Stimulated activated CD8-positive, alpha-beta memory T cell treated with anti-CD3 and anti-CD28 coated beads, Interleukin-15, amount 100 ng/mL, for 1 hour (primary cell): ENCODE data around the gene GSTA4.

Experiments used
- DNase-seq: peaks from one replicate; pipeline ENCODE4 v3.0.0-alpha.2; 2020; ENCODE audit warnings: low read depth

GSTA4 gene, protein sequence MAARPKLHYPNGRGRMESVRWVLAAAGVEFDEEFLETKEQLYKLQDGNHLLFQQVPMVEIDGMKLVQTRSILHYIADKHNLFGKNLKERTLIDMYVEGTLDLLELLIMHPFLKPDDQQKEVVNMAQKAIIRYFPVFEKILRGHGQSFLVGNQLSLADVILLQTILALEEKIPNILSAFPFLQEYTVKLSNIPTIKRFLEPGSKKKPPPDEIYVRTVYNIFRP

DNA sequence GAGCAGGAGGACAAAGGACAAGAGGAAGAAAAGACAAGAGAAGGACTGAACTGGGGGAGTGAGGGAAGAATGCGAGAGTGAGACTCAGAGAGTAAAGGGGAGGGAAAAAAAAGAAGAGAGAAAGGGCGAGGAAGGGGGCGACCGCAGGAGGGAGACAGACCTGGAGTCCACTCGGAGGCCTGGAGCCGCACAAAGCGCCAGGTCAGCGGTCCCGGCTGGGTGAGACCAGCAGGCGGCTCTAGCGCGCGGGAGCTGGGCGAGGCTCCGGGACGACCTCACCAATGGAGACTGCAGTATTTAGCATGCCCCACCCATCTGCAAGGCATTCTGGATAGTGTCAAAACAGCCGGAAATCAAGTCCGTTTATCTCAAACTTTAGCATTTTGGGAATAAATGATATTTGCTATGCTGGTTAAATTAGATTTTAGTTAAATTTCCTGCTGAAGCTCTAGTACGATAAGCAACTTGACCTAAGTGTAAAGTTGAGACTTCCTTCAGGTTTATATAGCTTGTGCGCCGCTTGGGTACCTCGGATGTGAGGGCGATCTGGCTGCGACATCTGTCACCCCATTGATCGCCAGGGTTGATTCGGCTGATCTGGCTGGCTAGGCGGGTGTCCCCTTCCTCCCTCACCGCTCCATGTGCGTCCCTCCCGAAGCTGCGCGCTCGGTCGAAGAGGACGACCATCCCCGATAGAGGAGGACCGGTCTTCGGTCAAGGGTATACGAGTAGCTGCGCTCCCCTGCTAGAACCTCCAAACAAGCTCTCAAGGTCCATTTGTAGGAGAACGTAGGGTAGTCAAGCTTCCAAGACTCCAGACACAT is at the start of gene GSTA4:
TSS of gene GSTA4 (minus strand) at position 196 of the 824 bp plus-strand sequence. CDS start 1,041 bp downstream, outside the sequence.
- DNase-seq, result peak; percentile 74

DNA sequence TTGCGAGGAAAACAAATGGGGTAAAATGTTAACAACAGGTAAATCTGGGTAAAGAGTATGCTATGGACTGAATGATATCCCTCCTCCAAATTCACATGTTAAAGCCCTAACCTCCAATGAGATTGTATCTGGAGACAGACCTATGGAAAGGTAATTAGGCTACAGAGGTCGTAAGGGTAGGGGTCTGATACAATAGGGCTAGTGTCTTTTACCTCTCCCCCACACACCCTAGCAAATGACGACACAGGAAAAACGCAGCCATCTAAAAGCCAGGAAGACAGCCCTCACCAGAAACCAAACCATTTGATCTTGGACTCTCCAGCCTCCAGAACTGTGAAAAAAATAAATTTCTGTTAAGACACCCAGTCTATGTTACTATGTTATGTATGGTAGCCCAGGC is 49.5 kb upstream of the GSTA4 start:
- DNase-seq, result no peak

DNA sequence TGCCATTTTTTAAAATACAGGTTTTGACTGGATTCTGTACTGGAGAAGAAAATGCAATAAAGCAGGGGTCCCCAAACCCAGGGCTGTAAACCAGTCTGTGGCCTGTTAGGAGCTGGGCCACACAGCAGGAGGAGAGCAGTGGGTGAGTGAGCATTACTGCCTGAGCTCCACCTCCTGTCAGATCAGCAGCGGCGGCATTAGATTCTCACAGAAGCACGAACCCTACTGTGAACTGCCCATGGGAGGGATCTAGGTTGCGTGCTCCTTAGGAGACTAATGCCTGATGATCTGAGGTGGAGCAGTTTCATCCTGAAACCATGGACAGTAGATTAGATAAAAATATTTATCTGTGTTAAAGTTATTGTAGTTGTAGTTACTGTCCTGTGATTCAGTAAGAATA is 49.0 kb upstream of the GSTA4 start:
- DNase-seq, result no peak

DNA sequence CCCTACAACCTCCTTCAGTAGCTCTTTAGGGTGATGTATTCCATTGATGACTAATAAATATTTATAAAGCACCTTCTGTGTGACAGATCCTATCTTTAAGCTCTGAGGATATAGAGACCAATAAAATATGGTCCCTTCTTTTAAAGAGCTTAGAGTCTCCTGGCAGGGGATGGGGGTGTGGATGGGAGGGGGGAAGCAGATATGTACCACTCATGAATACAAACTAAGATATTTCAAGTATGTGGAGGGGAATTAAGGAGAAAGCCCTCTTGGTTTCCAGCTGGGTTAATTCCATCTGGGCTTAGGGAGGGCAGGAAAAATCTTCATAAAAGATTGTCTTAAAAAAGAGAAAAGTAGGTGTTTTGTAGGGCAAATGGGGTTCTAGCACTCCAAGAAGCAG is 48.5 kb upstream of the GSTA4 start:
- no peak for DNase-seq

DNA sequence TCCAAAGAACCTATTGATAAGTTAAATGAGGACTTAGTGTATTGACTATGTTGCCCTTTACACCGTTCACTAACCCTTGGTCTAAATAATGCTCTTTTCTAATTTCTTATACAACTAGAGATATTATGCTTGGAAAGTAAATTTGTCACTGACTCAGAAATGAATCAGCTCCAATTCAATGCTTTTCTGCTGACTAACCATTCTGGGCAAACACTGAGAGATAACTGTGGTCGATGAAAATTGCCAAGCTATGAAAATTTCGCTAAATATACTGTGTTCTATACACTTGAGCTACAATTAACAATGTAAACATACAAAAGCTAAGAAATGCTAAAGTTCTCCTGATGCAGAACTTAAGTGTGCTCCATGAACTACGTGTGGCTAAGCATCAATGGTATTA is 47.0 kb upstream of the GSTA4 start:
- DNase-seq, result no peak

DNA sequence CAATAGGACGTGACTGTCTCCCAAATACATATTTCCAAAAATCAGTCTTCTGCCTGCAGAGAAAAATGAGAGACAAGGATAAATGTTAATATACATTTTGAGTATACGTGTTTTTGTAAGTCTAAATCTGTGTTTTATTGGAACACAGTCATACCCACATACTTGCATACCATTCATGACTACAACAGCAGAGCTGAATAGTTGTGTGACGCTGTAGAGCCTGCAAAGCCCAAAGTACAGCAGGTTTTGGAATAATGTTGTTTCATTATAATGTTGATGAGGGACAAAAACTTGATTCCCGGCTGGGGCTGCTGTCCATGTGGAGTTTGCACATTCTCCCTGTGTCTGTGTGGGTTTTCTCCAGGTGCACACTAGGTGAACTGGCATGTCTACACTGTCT is 46.3 kb upstream of the GSTA4 start:
- no peak for DNase-seq

DNA sequence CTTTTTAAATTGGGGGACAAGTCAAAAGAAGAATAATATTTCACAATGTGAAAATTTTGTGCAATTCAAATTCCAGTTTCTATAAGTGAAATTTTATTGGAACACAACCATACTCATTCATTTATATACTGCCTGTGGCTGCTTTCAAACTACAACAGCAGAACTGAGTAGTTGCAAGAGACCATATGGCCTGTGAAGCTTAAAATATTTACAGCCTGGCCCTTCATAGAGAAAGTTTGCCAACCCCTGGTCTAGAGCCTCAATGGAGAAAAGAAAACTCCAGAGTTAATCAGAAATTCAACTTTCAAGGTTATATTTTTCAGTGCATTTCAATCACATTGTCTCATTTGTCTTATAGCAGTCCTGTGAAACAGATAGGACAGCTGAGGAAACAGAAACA is 43.5 kb upstream of the GSTA4 start:
- no peak for DNase-seq

DNA sequence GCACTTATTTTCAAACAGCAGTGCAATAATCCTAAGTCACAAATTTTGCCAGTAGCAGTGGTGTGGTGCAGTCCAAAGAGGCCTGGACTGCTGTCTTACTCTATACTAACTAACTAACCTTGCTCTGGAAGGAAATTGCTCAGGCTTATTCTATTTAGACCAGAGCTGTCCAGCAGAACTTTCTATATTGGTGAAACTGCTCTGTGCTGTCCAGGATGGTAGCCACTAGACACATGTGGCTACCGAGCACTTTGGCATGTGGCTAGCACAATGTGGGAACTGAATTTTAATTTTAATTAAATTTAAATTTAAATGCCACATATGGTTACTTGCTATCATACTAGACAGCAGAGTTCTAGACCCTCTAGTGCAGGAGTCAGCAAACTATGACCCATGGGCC is 43.1 kb upstream of the GSTA4 start:
- DNase-seq, result no peak

DNA sequence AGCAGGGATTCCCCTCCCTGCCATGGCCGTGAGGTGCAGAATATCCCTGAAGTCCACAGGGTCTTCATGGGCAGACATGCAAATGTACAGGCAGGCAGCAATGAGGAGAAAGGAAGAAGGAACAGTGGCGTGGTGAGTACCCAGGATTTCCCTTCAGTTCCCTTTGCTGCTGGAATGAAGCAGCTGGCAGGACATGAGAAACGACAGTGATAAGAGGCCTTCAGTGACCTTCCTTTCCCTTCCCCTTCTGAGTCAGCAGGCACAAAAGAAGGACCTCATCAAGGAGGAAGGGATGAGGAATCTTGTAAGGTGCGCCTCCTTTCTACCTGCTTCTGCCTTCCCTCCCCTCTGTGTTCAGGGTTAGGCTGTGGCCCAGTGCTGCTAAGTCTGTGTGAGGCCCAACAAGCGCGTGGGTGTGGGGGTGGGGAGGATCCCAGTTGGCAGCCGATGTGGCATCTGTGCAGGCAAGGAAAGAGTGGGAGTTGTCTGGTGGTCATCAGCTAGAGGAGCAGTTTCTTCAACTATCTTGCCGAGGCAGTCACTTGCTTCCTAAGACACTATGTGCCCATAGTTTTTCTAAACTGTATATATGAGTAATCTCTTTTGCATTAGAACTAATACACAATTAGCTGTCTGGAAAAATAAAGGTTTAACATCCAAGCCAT is 40.6 kb upstream of the GSTA4 start:
- DNase-seq, result no peak

DNA sequence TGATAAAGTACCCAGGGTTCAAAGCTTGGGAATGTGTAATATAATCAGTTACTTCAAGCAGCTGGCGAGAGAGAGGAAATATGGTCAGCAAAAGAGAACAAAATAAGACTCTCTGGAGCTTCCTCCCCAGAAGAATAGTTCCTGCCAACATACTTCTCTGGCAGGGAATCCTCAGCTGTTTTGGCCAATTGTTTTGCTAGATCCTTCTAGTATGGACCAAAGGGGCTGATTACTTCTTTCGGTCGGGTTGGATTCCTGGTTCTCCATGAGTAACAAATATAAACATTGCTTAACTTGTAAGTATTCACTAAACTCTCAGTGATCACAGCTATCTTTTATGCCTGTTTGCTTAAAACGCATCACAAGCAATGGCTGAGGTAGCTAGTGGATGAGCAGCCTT is 38.7 kb upstream of the GSTA4 start:
- no peak for DNase-seq

DNA sequence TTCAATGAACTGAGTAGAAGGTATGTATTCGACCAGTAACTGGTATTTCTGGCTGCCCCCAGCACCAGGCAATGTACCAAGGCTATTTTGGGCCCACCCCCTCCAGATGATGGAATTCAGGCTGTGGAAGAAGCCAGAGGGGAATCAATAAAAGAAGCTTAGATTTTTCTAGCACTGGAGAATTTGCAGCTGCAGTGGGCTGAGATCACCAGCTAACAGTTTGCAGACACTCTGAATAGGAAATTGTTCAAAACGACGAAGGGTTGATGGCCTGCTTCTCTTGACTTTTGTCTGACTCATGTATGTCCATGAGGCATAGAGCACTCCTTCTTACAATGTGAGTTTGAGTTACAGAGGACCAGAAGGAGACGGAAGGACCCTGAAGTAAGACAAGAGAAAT is 37.8 kb upstream of the GSTA4 start:
- no peak for DNase-seq

DNA sequence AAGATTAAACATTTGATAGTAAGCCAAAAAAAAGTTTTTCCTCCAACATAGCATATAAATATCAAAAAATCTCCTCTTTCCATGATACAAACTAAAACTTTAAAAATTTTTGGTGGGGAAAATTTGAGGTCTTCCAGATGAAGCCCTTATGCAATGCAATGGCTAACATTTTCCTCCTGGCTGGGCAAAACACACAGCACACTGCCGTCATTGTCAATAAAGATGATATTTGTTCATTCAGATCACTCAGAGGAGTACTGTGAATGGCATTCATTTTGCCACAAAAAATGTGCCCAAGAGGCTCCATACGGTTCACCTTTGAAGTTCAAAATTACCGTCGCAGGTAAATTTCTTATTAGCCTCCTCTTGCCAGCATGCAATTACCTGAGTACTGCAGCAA is 36.2 kb upstream of the GSTA4 start:
- no peak for DNase-seq

DNA sequence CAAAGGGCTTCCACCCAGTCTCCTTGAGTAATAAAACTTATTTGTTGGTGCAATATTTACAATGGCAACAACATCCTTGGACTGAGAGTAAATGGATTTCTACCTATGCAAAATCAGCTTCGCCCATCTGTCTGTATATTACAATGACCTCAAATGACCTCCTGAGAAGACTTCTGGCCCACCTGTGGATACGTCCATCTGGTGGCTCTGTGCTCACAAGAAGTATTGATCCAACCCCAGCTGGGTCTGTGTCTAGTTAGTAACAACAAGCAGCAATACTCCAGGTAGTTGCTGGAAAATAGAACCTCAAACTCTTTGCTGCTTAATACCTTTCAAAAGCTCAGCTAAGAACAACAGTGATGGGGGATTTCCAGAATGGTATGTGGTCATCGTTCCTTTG is 34.7 kb upstream of the GSTA4 start:
- no peak for DNase-seq

DNA sequence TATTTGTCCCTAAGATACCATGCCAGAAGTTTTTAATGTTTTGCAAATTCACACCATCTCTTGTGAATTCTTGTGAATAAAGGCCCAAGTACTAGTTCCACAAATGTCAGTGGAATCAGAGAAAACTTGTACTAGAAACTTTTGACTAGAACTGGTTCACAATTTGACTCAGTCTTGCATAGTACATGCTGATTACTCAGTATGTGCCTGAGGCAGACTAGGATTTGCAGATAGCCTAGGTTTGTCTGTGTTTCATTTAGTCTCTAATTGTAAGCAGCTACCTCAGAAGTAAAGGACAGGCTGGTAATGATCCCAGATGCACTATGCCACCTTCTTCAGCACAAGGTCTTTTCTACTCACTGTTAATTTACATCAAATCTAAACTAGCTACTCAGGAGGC is 34.2 kb upstream of the GSTA4 start:
- no peak for DNase-seq

DNA sequence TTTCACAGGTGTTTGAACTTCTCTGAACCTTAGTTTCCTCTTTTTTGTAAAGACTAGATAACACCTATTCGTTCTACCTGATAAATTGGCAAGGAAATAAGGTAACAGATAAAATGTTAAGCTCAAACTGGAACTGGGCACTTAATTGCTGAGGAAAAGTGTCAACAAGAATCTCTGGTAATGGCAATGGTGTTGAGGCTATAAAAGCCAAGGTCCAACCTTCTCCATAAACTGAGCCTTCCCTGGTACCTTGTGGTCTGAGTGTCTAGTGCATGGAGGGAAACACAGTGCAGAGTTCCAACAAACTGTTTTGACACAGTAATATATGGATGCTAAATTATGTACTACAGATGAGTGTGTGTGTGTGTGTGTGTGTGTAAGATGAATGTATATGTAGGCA is 33.4 kb upstream of the GSTA4 start:
- DNase-seq, result no peak

DNA sequence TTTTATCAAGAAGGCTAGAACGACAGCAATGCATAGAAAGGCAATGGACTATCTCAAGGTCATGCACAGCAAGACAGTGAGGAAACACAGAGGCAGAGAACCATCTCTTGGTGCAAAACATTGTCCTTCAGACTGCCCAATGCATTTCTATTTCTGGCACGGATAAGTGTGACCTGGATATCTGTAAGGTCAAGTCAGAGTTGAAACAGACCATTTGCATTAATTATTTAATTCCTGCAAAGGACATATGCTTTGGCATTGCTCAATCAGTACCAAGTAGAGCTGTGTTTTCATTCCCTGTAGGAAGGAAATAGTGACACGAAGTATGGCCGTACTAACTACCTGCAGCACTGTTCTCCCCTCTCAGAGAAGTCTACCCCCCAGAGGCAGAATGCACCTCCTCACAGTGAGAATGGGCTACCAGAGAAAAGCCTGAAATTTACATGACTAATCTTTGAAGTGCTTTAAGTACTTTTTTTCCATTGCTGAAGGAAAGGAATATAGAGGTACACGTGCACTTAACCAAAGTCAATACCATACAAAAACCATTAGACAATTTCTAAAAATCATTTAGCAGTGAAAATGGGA is 32.1 kb upstream of the GSTA4 start:
- no peak for DNase-seq

DNA sequence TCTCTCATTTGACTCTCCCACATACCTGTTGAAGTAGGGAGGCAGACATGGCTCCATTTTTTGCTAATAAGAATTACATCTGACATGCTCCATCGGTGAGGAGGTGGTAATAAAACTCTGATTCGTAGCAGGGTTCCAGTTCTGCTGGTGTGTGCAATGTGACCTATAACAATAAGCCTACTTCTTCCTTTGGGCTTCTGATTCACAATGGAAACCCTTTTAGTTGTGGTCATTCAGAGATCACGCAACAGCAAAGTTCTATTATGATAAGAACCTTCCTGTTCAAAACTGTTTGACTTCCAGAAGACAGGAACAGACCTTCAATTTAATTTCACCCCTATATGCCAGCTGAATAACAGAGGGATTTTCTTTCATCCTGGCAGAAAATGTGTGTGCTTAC is 31.4 kb upstream of the GSTA4 start:
- no peak for DNase-seq

DNA sequence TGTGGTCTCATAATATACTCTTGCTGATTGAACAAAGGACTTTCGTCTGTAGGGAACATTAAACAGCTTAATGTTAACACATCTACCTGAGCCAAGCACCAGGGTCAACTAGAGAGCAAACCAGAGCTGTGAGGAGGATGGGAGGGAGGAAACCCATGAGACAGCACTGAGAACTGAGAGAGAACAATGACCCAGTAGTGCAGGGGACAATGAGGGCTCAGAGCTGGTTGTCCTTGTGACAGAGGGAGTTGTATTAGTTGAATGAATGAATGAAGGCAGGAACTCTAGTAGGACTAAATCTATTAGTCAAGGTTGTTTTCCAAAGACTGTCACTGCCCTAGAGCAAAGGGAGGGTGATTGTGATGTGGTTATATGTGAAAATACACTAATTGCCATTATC is 28.2 kb upstream of the GSTA4 start:
- DNase-seq, result no peak

DNA sequence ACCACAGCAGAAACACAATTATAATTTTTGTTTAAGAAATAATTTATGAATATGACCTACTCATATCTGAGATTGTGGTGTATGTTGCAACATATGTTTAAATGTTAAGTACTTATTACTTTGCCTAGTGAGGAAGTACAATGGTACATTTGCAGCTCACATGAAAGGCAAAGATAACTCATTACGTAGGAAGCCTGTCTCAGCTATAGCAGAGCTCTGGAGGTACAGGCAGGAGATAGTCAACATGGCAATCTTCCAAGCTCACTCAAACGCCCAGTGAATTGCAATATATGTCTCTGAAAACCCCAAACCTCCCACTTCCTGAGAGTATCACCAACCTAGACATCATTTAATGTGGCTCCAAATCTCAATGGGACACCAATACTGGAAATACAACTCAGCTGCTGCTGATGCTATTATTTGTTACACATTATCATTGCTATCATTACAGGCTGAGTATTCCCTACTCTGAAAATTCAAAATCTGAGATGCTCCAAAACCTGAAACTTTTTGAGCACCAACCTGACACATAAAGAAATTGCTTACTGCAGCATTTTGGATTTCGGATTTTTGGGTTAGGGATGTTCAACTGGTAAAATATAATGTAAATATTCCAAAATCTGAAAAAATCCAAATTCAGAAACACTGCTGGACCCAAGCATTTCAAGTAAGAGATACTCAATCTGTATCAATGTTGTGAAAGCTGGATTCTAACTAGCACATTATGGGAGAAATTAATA is 25.1 kb upstream of the GSTA4 start:
- no peak for DNase-seq

DNA sequence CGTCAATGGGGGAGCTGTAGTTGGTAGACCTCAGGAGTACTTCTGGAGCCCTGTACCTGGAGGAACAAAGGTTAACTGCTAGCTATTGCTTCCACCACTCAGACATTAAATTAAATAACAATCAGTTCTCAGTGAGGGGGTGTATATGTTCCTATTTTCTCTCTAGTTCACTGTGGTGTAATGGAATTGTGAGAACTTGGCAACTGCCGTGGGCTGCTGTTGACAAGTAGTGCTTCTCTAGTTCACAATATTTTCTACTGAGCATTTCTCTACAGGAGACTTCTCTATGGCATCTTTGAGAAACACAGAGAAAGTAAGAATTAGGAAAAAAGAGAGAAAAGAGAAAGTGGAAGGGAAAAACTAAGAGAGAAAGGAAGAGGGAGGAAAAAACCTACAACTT is 23.4 kb upstream of the GSTA4 start:
- DNase-seq, result no peak

DNA sequence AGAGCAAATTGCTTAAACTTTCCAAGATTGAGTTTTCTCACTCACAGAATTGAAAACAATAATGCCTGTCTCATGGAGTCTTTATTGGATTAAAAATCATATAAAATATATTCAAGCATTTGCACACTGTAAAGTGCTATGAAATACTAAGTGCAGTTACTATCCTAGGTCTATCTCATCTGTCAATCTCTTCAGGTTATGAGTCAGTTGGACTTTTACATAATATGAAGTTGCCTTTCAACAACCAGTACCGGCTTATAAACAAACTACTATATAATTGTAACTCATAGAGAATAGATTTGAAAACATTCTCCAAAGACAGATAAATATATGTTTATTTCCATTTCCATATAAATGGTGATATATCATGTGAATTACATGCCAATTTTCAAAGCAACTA is 20.4 kb upstream of the GSTA4 start:
- DNase-seq, result no peak

DNA sequence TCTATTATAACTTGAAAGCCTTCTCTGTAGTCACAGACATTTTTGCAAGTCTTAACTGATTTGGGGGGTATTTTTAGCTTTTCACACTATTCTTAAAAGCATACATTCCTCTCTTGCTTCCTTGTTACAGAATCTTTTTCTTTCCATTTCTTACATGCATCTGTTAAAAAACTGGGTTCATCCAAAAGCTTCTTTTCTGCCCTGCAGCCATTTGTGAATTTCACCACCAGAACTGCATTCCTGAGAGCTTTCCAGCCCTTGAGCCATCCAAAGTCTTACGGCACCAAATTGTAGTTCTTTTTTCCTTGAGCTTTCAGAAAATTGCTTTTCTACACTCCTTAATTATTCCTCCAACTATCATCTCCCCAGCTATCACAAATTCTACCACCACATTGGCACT is 19.7 kb upstream of the GSTA4 start:
- DNase-seq, result no peak
